Natural killer cell (primary cell): ENCODE measurements around the gene RBM33. TPM values are rescaled to one million over a fixed set of nuclear protein-coding genes. Genes with fewer than 3 reads are reported as not detected.

ENCODE experiments used
- ATAC-seq, 3 donors: fragments of 150-1000 bp in 2 of 3; fragments of 200-7000 bp in 1 of 3; cut with Tn5 transposase; 1 replicate in 1 of 3; 2 replicates in 2 of 3; pipeline ENCODE4 v1.10.0; 2021; ENCODE audit warnings: mild to moderate bottlenecking in 2 of 3, moderate library complexity in 2 of 3
- DNase-seq, 2 donors: peaks; one replicate each; pipeline versions ENCODE4 v3.0.0 to v3.0.0-alpha.2; 2013 to 2021; ENCODE audit warnings: mixed read lengths in 1 of 2
- H3K27ac ChIP-seq: one replicate; pipeline ENCODE4 v1.5.1; 2013; ENCODE audit warnings: mild to moderate bottlenecking, low read length
- H3K27me3 ChIP-seq: one replicate; pipeline ENCODE4 v1.6.1; 2013; ENCODE audit warnings: low read length; ENCODE audit not compliant: control insufficient read depth, insufficient read depth
- H3K36me3 ChIP-seq: one replicate; pipeline ENCODE4 v1.6.1; 2013; ENCODE audit warnings: low read length; ENCODE audit not compliant: control insufficient read depth, insufficient read depth
- H3K4me1 ChIP-seq: one replicate; pipeline ENCODE4 v1.6.1; 2013; ENCODE audit warnings: low read length; ENCODE audit not compliant: control insufficient read depth, insufficient read depth
- H3K4me3 ChIP-seq: one replicate; pipeline ENCODE4 v1.5.1; 2013; ENCODE audit warnings: low read length
- H3K9me3 ChIP-seq: one replicate; pipeline ENCODE4 v1.6.1; 2013; ENCODE audit warnings: low read length; ENCODE audit not compliant: control insufficient read depth, insufficient read depth
- H3K27ac Mint-ChIP-seq, 2 donors: one replicate each; pipeline ENCODE4 v1.8.0; 2022; ENCODE audit warnings: mild to moderate bottlenecking in 2 of 2, mixed read lengths in 2 of 2, moderate library complexity in 1 of 2
- H3K27me3 Mint-ChIP-seq, 2 donors: one replicate each; pipeline ENCODE4 v1.8.0; 2022; ENCODE audit warnings: low read depth in 2 of 2, mixed read lengths in 2 of 2
- H3K36me3 Mint-ChIP-seq: one replicate; pipeline ENCODE4 v1.8.0; 2022; ENCODE audit warnings: mixed read lengths
- H3K4me1 Mint-ChIP-seq, 2 donors: one replicate each; pipeline ENCODE4 v1.8.0; 2022; ENCODE audit warnings: mixed read lengths in 2 of 2
- H3K4me3 Mint-ChIP-seq: one replicate; pipeline ENCODE4 v1.8.0; 2022; ENCODE audit warnings: mild to moderate bottlenecking, moderate library complexity, mixed read lengths
- H3K9me3 Mint-ChIP-seq, 2 donors: one replicate each; pipeline ENCODE4 v1.8.0; 2022; ENCODE audit warnings: mixed read lengths in 2 of 2
- CTCF ChIP-seq: fragments of 200-600 bp; IDR thresholded peaks from one replicate; pipeline ENCODE4 v1.8.0; 2022; ENCODE audit warnings: antibody characterized with exemption
- WGBS: methylation state at CpG from one replicate; pipeline ENCODE4 v1.1.7; 2013; ENCODE audit warnings: missing lambda C conversion rate; ENCODE audit not compliant: insufficient coverage; 5-methylcytosine and 5-hydroxymethylcytosine counted together
- intact Hi-C: fragments of 100-400 bp; cut with micrococcal nuclease; formaldehyde crosslinking; loops from one replicate; pipeline ENCODE4 v1.14.2; 2022
- total RNA-seq, 4 donors: library from RNA; stranded (reverse); fragments of 120-200 nt in 1 of 4; gene quantifications; one replicate each; pipeline versions ENCODE4 v1.2.3 to v1.2.4, GENCODE V29; 2013 to 2022

RBM33 gene
- total RNA-seq, 3 donors from 2014 or later (not counting 1 experiment from before 2014, with no cell fraction given) = 161 to 182 (median 182) TPM

DNA sequence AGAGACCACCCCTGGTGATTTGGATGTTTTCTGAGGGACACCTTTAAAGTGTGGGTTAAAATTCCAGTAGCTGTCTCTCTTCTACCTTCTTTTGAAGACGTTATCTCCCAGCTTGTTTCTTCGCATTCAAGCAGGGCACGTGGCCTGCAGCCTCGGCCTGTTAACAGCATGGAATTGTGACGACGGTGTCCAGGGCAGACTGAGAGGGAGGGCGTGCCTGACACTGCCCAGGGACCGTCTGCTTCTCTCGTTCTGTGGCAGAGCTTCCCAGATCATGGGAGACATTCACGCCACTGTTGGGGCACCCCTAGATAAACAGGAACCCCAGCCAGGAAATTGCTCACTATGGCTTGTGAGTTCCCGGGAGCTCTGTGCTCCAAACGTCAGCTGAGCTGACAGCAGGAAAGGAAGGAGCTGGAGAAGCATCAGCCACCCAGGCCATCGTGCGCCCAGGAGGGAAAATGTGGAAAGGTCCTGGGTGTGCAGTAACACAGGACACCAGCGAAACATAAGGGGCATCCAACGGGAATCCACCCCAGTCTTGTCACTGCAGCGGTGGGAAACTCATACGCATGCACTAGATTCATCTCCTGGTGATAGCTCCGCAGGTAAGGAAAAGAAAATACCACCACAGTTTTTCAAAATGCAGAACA is 41.1 kb upstream of the RBM33 start:
- intact Hi-C loops = no loop called here
- H3K4me3 Mint-ChIP-seq = no peak overlapping the region
- peaks cover 33 to 34% of the 10 kb centered on the region in 2 donors for H3K27me3 Mint-ChIP-seq
- no peak overlapping the region for H3K27ac Mint-ChIP-seq
- TF ChIP-seq CTCF = no peak
- H3K36me3 Mint-ChIP-seq = no peaks in the 10 kb centered on the region
- no peaks in the 10 kb centered on the region for H3K36me3 ChIP-seq
- 65% methylated on average over 19 of the region's 19 CpGs for WGBS
- H3K9me3 ChIP-seq = no peaks in the 10 kb centered on the region
- H3K27me3 ChIP-seq = peaks cover 5% of the 10 kb centered on the region
- peaks cover 3% of the 10 kb centered on the region for H3K4me1 ChIP-seq
- ATAC-seq (no peak), DNase-seq (no peak)
- H3K9me3 Mint-ChIP-seq = no peaks in the 10 kb centered on the region
- peaks cover 5 to 9% of the 10 kb centered on the region in 2 donors for H3K4me1 Mint-ChIP-seq
- H3K4me3 ChIP-seq = no peak overlapping the region
- no peak overlapping the region for H3K27ac ChIP-seq

GRCh38 chr7:155603858-155604503 is 40.5 kb upstream of the RBM33 start:
- no peak for ATAC-seq
- no peak overlapping the region for H3K27ac Mint-ChIP-seq
- peaks cover 27 to 28% of the 10 kb centered on the region in 2 donors for H3K27me3 Mint-ChIP-seq
- Histone ChIP-seq H3K27me3 (peaks cover 3% of the 10 kb centered on the region), H3K9me3 (no peaks in the 10 kb centered on the region), H3K4me1 (peaks cover under 1% of the 10 kb centered on the region), H3K27ac (no peak overlapping the region), H3K36me3 (no peaks in the 10 kb centered on the region), H3K4me3 (no peak overlapping the region)
- no peak for DNase-seq
- no peak overlapping the region for H3K4me3 Mint-ChIP-seq
- no peak for TF ChIP-seq CTCF
- no peaks in the 10 kb centered on the region for H3K9me3 Mint-ChIP-seq
- intact Hi-C loops = no loop called here
- H3K36me3 Mint-ChIP-seq = no peaks in the 10 kb centered on the region
- peaks cover 1 to 3% of the 10 kb centered on the region in 2 donors for H3K4me1 Mint-ChIP-seq
- 90% methylated on average over 17 of the region's 18 CpGs for WGBS

DNA sequence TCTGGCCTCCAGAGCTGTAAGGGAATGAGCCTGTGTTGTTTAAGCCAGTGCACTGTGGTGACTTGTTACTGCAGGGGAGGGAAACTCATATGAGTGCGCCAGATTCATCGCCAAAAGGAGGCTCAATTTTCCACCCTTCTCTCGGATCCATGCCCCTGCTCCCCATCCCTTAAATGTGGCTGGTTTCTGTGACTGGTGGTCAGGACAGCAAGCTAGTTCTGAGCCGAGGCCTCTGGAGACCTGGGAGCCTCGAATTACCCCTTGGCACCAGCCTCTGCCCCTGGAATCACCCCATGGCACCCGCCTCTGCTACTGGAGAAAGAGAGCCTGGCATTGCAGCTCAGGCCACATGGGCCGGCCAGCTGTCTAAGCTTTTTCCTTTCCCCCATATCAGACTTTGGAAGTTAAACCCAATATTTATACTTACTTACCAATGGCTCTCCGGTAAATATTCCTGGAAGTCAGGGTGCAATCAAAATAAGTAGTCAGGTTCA is 39.9 kb upstream of the RBM33 start:
- Mint-ChIP-seq H3K36me3 (no peaks in the 10 kb centered on the region), H3K9me3 (no peaks in the 10 kb centered on the region), H3K4me1 (no peaks in the 10 kb centered on the region), H3K27me3 (peaks cover 22 to 24% of the 10 kb centered on the region in 2 donors), H3K27ac (no peak overlapping the region), H3K4me3 (no peak overlapping the region)
- no peaks in the 10 kb centered on the region for H3K27me3 ChIP-seq
- H3K27ac ChIP-seq = no peak overlapping the region
- DNase-seq = no peak
- TF ChIP-seq CTCF = no peak
- no peak for ATAC-seq
- 87% methylated on average over 6 of the region's 8 CpGs for WGBS
- intact Hi-C loops = no loop called here
- H3K36me3 ChIP-seq = no peaks in the 10 kb centered on the region
- no peaks in the 10 kb centered on the region for H3K9me3 ChIP-seq
- no peaks in the 10 kb centered on the region for H3K4me1 ChIP-seq
- H3K4me3 ChIP-seq = no peak overlapping the region
